Effector memory CD4-positive, alpha-beta T cell (primary cell): ENCODE measurements around the gene VCL.
"Not testable (repeated sequence)": the region's sequence is repeated elsewhere in the genome, so short reads cannot be mapped to it uniquely, and the experiment has no call there.

Experiments used
- DNase-seq, 3 donors: peaks; one replicate each; pipeline ENCODE4 v3.0.0-alpha.2; 2020
- H3K27ac ChIP-seq: 2 replicates; pipeline ENCODE4 v1.7.0; 2013; ENCODE audit warnings: mild to moderate bottlenecking, low read length, moderate library complexity; ENCODE audit not compliant: insufficient read depth, poor library complexity, severe bottlenecking
- H3K27me3 ChIP-seq: replicated peaks from 2 replicates; pipeline ENCODE4 v1.7.0; 2013; ENCODE audit warnings: mild to moderate bottlenecking, low read length; ENCODE audit not compliant: insufficient read depth, control insufficient read depth, poor library complexity, severe bottlenecking
- H3K36me3 ChIP-seq: 2 replicates; pipeline ENCODE4 v1.7.0; 2013; ENCODE audit warnings: mild to moderate bottlenecking, low read length, moderate library complexity; ENCODE audit not compliant: control insufficient read depth, insufficient read depth
- H3K4me1 ChIP-seq: 2 replicates; pipeline ENCODE4 v1.7.0; 2013; ENCODE audit warnings: low read length, mild to moderate bottlenecking; ENCODE audit not compliant: control insufficient read depth, insufficient read depth, poor library complexity, severe bottlenecking
- H3K4me3 ChIP-seq: 2 replicates; pipeline ENCODE4 v1.7.0; 2013; ENCODE audit warnings: low read length, low read depth, mild to moderate bottlenecking; ENCODE audit not compliant: insufficient read depth, poor library complexity, severe bottlenecking
- H3K9me3 ChIP-seq: 2 replicates; pipeline ENCODE4 v1.7.0; 2013; ENCODE audit warnings: mild to moderate bottlenecking, low read length, moderate library complexity; ENCODE audit not compliant: control insufficient read depth

The VCL gene

DNA sequence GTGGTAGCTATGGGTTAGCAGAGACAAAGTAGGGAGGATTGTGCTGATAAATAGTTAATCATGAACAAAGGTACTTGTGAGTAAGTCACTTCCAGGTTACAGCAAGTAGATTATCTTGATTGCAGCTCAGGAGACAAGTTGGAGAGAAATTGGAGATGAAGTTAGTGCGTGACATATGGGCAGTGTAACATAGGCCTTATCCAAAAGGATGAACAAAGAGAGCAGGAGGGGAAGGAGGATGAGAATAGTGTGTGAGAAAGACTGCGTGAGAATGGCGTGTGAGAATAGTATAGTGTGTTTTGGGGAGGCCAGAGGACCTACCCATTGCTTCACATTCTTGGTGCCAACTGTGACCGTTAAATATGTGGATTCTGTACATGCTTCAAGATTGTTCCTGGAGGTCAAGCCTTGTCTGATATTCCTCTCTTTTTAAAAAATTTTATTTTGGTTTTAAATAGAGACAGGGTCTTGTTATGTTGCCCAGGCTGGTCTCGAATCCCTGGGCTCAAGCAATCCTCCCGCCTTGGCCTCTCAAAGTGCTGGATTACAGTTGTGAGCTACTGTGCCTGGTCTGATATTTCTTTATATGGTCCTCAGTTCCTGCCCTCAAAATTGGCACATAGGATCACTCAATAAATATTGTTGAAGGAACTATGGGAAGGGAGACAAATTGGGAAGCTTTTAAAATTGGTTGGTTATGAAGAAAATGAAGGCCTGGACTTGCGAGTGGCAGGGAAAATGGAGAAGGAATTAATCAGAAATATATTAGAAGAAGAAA is 3.2 kb downstream of the VCL start:
- Histone ChIP-seq H3K27me3 (no peaks in the 10 kb centered on the region), H3K36me3 (no peaks in the 10 kb centered on the region), H3K9me3 (no peaks in the 10 kb centered on the region), H3K27ac (no peak overlapping the region), H3K4me1 (peaks cover 24% of the 10 kb centered on the region), H3K4me3 (no peak overlapping the region)
- no peak for DNase-seq

DNA sequence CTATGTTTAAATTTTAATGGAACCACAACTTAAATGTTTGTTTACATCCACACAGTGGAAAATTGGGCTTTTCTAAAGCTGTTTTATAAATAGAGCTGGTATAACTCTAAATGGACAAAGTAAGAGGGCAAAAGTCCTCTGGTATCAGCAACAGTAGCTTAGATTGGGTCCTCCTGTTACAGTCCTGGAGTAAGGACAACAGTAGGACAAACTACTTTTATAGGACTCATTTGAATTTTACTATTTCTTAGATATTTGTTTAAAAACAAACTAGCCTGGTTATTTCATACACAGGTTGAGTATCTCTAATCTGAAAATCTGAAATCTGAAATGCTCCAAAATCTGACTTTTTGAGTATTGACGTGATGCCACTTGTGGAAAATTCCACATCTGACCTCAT is 8.4 kb downstream of the VCL start:
- Histone ChIP-seq H3K27ac (no peak overlapping the region), H3K27me3 (no peaks in the 10 kb centered on the region), H3K36me3 (no peaks in the 10 kb centered on the region), H3K4me1 (peaks cover 15% of the 10 kb centered on the region), H3K4me3 (no peak overlapping the region), H3K9me3 (no peaks in the 10 kb centered on the region)
- no peak for DNase-seq

DNA sequence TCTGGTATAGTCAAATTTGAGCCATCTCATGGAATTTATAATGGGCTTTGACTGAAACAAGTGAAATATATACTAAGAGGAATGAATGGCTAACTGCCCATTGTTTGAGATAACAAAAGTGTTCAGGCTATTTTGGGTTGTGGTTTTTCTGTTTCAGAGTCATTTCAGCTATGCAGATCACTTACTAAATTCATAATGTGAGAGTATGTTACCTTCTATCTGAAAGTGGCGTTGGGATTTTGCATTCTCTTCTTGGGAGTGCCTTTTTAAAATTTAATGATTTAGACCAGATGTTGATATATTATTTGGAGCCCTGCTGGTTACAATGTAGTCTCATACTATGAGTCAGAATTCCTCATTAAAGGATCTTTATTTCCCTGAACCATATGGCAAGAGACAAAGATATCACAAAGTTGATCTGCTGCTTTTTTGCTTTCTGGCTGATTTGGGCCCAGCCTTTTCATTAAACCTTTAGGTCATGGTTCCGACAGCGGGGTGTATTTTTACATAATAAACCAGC is 10.4 kb downstream of the VCL start:
- Histone ChIP-seq H3K9me3 (no peaks in the 10 kb centered on the region), H3K4me3 (no peak overlapping the region), H3K4me1 (peaks cover 17% of the 10 kb centered on the region), H3K27me3 (no peaks in the 10 kb centered on the region), H3K27ac (no peak overlapping the region), H3K36me3 (no peaks in the 10 kb centered on the region)
- no peak for DNase-seq

- Histone ChIP-seq H3K27ac (no peak overlapping the region), H3K27me3 (no peaks in the 10 kb centered on the region), H3K4me3 (no peak overlapping the region), H3K9me3 (no peaks in the 10 kb centered on the region), H3K4me1 (peaks cover 17% of the 10 kb centered on the region), H3K36me3 (no peaks in the 10 kb centered on the region)
- DNase-seq, result no peak
Measured at GRCh38 chr10:74011017-74011416, 13.1 kb downstream of the VCL start.

GRCh38 chr10:74011770-74012169 is 13.9 kb downstream of the VCL start:
- H3K4me1 ChIP-seq, result peaks cover 17% of the 10 kb centered on the region
- H3K36me3 ChIP-seq, result no peaks in the 10 kb centered on the region
- no peak overlapping the region for H3K4me3 ChIP-seq
- no peak overlapping the region for H3K27ac ChIP-seq
- H3K27me3 ChIP-seq, result no peaks in the 10 kb centered on the region
- no peak for DNase-seq
- H3K9me3 ChIP-seq, result no peaks in the 10 kb centered on the region

DNA sequence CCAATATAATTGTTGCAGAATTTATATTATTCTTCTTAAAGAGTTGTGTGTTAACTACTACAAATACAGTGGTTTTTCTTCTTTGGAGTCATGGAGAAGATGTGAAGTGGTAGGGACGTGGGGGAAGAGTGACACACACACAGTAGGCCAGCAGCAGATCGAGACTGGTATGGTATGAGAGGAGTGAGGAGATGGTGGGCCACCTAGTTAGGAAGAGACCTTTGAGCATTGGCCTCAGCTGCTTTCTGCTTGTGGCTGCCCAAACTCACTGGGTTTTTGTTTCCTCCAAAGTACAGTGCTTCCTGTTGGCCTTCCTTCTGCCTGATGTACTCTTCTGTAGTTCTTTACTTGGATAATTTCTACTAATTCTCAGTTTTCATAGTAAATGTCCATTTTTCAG is 14.6 kb downstream of the VCL start:
- no peaks in the 10 kb centered on the region for H3K9me3 ChIP-seq
- H3K27ac ChIP-seq, result no peak overlapping the region
- H3K27me3 ChIP-seq, result no peaks in the 10 kb centered on the region
- no peaks in the 10 kb centered on the region for H3K36me3 ChIP-seq
- peaks cover 17% of the 10 kb centered on the region for H3K4me1 ChIP-seq
- no peak for DNase-seq
- H3K4me3 ChIP-seq, result no peak overlapping the region

DNA sequence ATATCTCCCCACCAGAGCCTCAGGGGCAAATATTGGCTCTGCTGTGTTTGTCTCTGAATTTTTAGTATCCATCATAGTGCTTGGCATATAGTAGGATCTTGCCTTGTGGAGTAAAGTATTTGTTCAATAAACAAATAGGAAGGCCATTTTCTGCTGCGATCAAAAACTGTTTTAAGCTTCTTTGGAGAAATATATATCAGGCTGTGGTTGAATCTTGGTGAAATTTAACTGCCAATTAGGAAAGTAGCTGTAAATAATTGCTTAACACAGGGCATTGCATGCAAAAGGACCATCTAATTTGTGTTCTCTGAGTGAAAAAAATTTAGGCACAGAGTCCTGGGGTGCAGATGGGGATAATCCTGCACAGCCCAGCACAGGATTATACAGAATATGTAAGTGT is 15.1 kb downstream of the VCL start:
- Histone ChIP-seq H3K9me3 (no peaks in the 10 kb centered on the region), H3K27ac (no peak overlapping the region)

DNA sequence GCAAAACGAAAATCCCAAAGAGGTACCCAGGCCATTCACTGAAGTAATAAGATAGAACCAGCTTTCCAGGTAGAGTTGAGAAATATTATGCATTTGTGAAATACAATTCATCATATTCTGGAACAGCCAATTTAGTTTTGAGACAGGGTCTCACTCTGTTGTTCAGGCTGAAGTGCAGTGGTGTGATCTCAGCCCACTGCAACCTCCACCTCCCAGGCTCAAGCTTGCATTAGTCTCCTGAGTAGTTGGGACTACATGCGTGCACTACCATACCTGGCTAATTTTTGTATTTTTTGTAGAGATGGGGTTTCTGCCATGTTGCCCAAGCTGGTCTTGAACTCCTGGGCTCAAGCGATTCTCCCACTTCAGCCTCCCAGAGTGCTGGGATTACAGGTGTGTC is 16.7 kb downstream of the VCL start:
- not testable (repeated sequence) for H3K9me3 ChIP-seq, H3K27ac ChIP-seq, DNase-seq, H3K4me3 ChIP-seq, H3K36me3 ChIP-seq, H3K27me3 ChIP-seq
- H3K4me1 ChIP-seq, result peaks cover 17% of the 10 kb centered on the region

More for the DNA sequence above, 15.1 kb downstream of the VCL start:
- peaks cover 17% of the 10 kb centered on the region for H3K4me1 ChIP-seq
- H3K4me3 ChIP-seq, result no peak overlapping the region
- H3K27me3 ChIP-seq, result no peaks in the 10 kb centered on the region
- no peak for DNase-seq
- H3K36me3 ChIP-seq, result no peaks in the 10 kb centered on the region

DNA sequence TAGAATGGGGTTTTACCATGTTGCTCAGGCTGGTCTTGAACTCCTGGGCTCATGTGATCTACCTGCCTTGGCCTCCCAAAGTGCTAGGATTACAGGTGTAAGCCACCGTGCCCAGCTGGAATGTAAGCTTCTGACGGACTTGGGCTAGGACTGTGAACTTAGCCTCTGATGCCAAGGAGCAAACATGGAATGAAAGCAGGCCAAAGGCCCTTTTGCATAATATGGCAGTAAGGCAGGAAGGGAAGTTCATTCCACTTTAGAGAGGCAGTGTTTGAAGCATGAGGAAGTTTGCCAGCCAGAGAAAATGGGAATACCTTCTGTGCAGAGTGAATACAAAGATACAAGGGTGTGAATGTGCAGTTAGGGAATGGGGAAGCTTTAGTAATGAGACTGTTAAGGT is 20.3 kb downstream of the VCL start:
- Histone ChIP-seq H3K4me3 (no peak overlapping the region), H3K9me3 (no peaks in the 10 kb centered on the region), H3K4me1 (no peaks in the 10 kb centered on the region), H3K27me3 (no peaks in the 10 kb centered on the region), H3K36me3 (no peaks in the 10 kb centered on the region), H3K27ac (no peak overlapping the region)
- no peak for DNase-seq

DNA sequence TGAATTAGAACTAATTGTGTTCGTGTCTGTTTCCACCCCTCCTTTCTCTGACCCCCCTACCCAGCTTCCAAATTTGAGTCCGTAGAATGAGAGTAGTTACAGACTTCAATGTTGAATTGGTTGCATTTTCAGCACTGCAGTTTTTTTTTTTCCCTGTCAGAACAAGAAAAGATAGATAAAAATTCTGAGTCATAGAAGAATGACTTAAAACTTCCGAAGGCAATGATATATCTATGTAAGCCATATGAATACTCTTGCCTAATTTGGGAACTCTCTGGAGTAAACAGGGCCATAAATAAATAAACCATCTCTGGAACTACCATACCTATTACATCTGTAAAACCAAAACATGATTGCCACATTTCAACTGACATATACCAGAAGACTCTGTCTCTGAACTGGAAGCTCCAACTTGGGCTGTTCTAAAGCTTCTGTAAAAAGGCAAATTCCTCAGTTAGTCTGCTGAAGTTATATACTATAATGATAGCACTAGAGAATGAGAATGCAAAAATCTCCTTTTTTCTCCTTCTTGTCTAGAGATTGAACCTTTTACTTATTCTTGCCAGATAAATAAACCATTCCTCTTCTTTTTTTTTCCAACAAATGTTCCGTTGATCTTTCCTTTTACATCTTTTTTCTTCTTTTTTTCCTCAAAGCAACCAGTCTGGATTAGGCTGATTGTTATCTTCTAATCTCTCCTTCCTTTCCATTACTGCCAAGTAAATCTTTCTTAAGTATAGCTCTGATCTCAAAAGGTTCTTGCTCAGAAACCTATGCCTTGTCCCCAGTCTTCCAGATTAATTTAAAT is 23.5 kb downstream of the VCL start:
- Histone ChIP-seq H3K4me1 (no peaks in the 10 kb centered on the region), H3K9me3 (no peaks in the 10 kb centered on the region), H3K27ac (no peak overlapping the region), H3K4me3 (no peak overlapping the region), H3K27me3 (no peaks in the 10 kb centered on the region), H3K36me3 (no peaks in the 10 kb centered on the region)
- no peak for DNase-seq
